ENCODE results near the gene PLEKHF1. TPM values are rescaled to one million over a fixed set of nuclear protein-coding genes. Genes with fewer than 3 reads are reported as not detected.
A peak's percentile ranks its signal among the peaks of the same experiment; 100 is the strongest.

Gene PLEKHF1
- total and polyA plus RNA-seq, 2 experiments from 2014 or later: 9.3 to 18.0 TPM

DNA sequence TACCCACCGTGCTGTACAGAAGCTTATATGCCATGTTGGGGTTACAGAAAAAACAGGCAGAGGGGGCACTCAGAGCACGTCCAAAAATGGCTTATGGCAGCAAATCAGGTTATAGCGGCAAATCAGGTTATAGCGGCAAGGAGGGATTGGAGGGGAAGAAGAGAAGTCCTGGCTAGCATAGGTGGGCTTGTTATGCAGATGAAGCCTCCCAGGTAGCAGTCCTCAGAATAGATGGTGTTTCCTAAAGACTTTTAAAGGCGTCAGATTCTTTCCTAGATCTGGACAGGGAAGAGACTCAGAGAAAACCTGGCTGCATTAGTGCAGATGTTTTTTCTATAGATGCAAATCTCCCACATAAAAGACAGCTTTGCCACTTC, 19.8 kb upstream of the PLEKHF1 start:
- in situ Hi-C loops (cut with MboI): no loop called here
- peak overlapping the region; percentile 65; the same call in 1 of the 2 replicates for H2AFZ ChIP-seq

GRCh38 chr19:29645911-29646310, 19.4 kb upstream of the PLEKHF1 start:
- DNase-seq: peak; percentile 63
- Histone ChIP-seq H3K27me3 (replicated peaks; ENCODE audit: insufficient read depth) (peaks cover 6% of the 10 kb centered on the region), H3K79me2 (ENCODE audit: insufficient read depth) (no peaks in the 10 kb centered on the region), H3K4me3 (peak overlapping the region; percentile 50), H3K9me3 (ENCODE audit: low read depth) (no peaks in the 10 kb centered on the region), H3K9ac (no peak overlapping the region), H3K27ac (no peak overlapping the region), H3K36me3 (ENCODE audit: low read depth) (no peaks in the 10 kb centered on the region), H3K4me1 (ENCODE audit: insufficient read depth) (peaks cover 10% of the 10 kb centered on the region), H2AFZ (peak overlapping the region; percentile 65), H3K4me2 (ENCODE audit: unreplicated experiment) (peak overlapping the region; percentile 77), H4K20me1 (ENCODE audit: insufficient read depth) (no peaks in the 10 kb centered on the region), H3F3A (ENCODE audit: insufficient read depth) (peaks cover 8% of the 10 kb centered on the region), H3K9me2 (ENCODE audit: insufficient read depth) (no peaks in the 10 kb centered on the region)
- TF ChIP-seq EZH2 (IDR thresholded peaks at IDR 0.05; ENCODE audit: insufficient read depth, poor library complexity, severe bottlenecking) (no peak), EZH2phosphoT487 (IDR thresholded peaks at IDR 0.05; ENCODE audit: insufficient read depth, low read depth) (no peak)
- in situ Hi-C loops (cut with MboI): no loop called here
- WGBS, 2 experiments (ENCODE audit: low coverage in 1 of 2, low lambda C conversion rate in 2 of 2, missing lambda C conversion rate in 2 of 2): 3% methylated on average over 8 of the region's 8 CpGs

More for the DNA sequence above, 19.8 kb upstream of the PLEKHF1 start:
- Histone ChIP-seq H3K4me1 (ENCODE audit: insufficient read depth) (peaks cover 10% of the 10 kb centered on the region), H3K79me2 (ENCODE audit: insufficient read depth) (no peaks in the 10 kb centered on the region), H3K4me3 (peak overlapping the region; percentile 50), H3K27me3 (replicated peaks; ENCODE audit: insufficient read depth) (peaks cover 6% of the 10 kb centered on the region), H3K36me3 (ENCODE audit: low read depth) (no peaks in the 10 kb centered on the region), H3F3A (ENCODE audit: insufficient read depth) (peaks cover 8% of the 10 kb centered on the region), H3K9me3 (ENCODE audit: low read depth) (no peaks in the 10 kb centered on the region), H3K9ac (no peak overlapping the region), H4K20me1 (ENCODE audit: insufficient read depth) (no peaks in the 10 kb centered on the region), H3K4me2 (ENCODE audit: unreplicated experiment) (peak overlapping the region; percentile 77), H3K27ac (no peak overlapping the region), H3K9me2 (ENCODE audit: insufficient read depth) (no peaks in the 10 kb centered on the region)
- TF ChIP-seq EZH2 (IDR thresholded peaks at IDR 0.05; ENCODE audit: insufficient read depth, poor library complexity, severe bottlenecking) (no peak), EZH2phosphoT487 (IDR thresholded peaks at IDR 0.05; ENCODE audit: insufficient read depth, low read depth) (no peak)
- WGBS, 2 experiments (ENCODE audit: low coverage in 1 of 2, low lambda C conversion rate in 2 of 2, missing lambda C conversion rate in 2 of 2): 42 to 43% methylated on average over 5 of the region's 5 CpGs
- no peak for DNase-seq

DNA sequence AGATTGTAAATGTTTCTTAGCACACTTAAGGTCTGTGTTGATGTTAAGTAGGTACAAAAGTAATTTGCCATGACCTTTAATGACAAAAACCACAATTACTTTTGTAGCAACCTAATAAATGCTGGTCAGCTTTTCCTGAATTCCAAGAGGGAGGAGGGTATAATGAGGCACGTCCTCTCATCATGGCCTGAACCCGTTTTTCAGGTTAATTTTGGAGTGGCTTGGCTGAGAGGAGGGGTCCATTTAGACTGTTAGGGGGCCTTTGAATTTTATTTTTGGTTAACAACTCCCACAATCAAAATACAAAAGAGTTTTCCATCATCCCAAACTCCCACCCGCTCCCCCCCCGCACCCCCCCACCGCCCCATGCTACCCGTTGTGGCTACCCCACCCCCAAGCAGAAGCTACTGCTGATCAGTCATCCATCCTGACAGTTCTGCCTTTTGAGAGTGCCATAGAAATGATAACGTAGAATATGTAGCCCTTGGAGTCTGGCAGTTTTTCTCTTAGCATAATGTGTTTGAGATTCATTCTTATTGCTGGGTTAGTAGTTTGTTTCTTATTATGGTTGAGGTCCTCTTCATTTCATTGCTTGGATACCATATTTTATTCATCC, 14.4 kb upstream of the PLEKHF1 start:
- peaks cover 8% of the 10 kb centered on the region; the same call in 1 of the 2 replicates for H3K27me3 ChIP-seq (replicated peaks; ENCODE audit: insufficient read depth)
- H3K27ac ChIP-seq: no peak overlapping the region
- peaks cover 6% of the 10 kb centered on the region for H3F3A ChIP-seq (ENCODE audit: insufficient read depth)
- H3K9me3 ChIP-seq (ENCODE audit: low read depth): no peaks in the 10 kb centered on the region
- DNase-seq: no peak
- no peak overlapping the region for H2AFZ ChIP-seq
- H3K4me1 ChIP-seq (ENCODE audit: insufficient read depth): peaks cover 6% of the 10 kb centered on the region
- H3K4me3 ChIP-seq: no peak overlapping the region
- in situ Hi-C loops (cut with MboI): no loop called here
- no peaks in the 10 kb centered on the region for H3K9me2 ChIP-seq (ENCODE audit: insufficient read depth)
- no peak overlapping the region for H3K4me2 ChIP-seq (ENCODE audit: unreplicated experiment)
- no peaks in the 10 kb centered on the region for H3K36me3 ChIP-seq (ENCODE audit: low read depth)
- H4K20me1 ChIP-seq (ENCODE audit: insufficient read depth): no peaks in the 10 kb centered on the region
- TF ChIP-seq EZH2phosphoT487 (IDR thresholded peaks at IDR 0.05; ENCODE audit: insufficient read depth, low read depth) (no peak), EZH2 (IDR thresholded peaks at IDR 0.05; ENCODE audit: insufficient read depth, poor library complexity, severe bottlenecking) (no peak)
- H3K9ac ChIP-seq: no peak overlapping the region
- no peaks in the 10 kb centered on the region for H3K79me2 ChIP-seq (ENCODE audit: insufficient read depth)
- WGBS, 2 experiments (ENCODE audit: low coverage in 1 of 2, low lambda C conversion rate in 2 of 2, missing lambda C conversion rate in 2 of 2): 38 to 43% methylated on average over 7 of the region's 7 CpGs

DNA sequence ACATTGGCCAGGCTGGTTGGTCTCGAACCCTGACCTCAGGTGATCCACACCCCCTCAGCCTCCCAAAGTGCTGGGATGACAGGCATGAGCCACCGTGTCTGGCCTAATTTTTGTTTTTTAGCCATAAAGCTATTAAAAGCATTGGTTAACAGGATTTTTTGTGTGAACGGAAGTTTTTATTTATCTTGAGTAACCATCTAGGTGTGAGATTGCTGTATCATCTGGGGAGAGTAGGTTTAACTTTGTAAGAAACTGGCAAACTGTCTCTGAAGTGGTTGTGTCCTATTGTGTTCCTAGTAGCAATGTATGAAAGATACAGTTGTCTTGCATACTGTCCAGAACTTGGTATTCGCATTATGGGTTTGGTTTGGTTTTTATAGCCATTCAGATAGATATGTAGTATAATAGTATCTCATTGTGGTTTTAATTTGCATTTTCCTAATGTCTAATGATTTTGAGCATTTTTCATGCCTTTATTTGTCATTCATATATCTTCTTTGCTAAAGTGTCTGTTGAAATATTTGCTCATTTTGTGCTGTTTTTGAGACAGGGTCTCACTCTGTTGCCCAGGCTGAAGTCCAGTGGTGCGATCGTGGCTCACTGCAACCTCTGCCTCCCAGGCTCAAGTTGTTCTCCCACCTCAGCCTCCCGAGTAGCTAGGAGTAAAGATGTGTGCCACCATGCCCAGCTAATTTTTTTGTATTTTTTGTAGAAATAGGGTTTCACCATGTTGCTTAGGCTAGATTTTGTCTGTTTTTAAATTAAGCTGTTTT, 13.5 kb upstream of the PLEKHF1 start:
- no peak overlapping the region for H3K4me3 ChIP-seq
- H3K9ac ChIP-seq: no peak overlapping the region
- in situ Hi-C loops (cut with MboI): no loop called here
- no peaks in the 10 kb centered on the region for H4K20me1 ChIP-seq (ENCODE audit: insufficient read depth)
- no peak for DNase-seq
- peaks cover 8% of the 10 kb centered on the region; the same call in 1 of the 2 replicates for H3K27me3 ChIP-seq (replicated peaks; ENCODE audit: insufficient read depth)
- H2AFZ ChIP-seq: no peak overlapping the region
- H3F3A ChIP-seq (ENCODE audit: insufficient read depth): no peaks in the 10 kb centered on the region
- H3K27ac ChIP-seq: no peak overlapping the region
- H3K9me3 ChIP-seq (ENCODE audit: low read depth): no peaks in the 10 kb centered on the region
- no peaks in the 10 kb centered on the region for H3K79me2 ChIP-seq (ENCODE audit: insufficient read depth)
- WGBS, 2 experiments (ENCODE audit: low coverage in 1 of 2, low lambda C conversion rate in 2 of 2, missing lambda C conversion rate in 2 of 2): 65 to 68% methylated on average over 7 of the region's 7 CpGs
- no peaks in the 10 kb centered on the region for H3K4me1 ChIP-seq (ENCODE audit: insufficient read depth)
- no peaks in the 10 kb centered on the region for H3K9me2 ChIP-seq (ENCODE audit: insufficient read depth)
- TF ChIP-seq EZH2 (IDR thresholded peaks at IDR 0.05; ENCODE audit: insufficient read depth, poor library complexity, severe bottlenecking) (no peak), EZH2phosphoT487 (IDR thresholded peaks at IDR 0.05; ENCODE audit: insufficient read depth, low read depth) (no peak)
- H3K36me3 ChIP-seq (ENCODE audit: low read depth): no peaks in the 10 kb centered on the region
- no peak overlapping the region for H3K4me2 ChIP-seq (ENCODE audit: unreplicated experiment)

Data from GM23248 (cell line).